MM.1S (cell line): Measurements from ENCODE around the gene MINK1.

Source experiments
- CTCF ChIP-seq: fragments of 300-600 bp; sonication (generic); IDR thresholded peaks from 2 replicates; pipeline ENCODE4 v1.5.1; 2016; ENCODE audit warnings: antibody characterized with exemption, low read length, mixed read lengths
- EZH2 ChIP-seq: fragments of 300-600 bp; sonication (generic); optimal IDR thresholded peaks from 2 replicates; pipeline ENCODE3; 2017; ENCODE audit warnings: low read depth, mild to moderate bottlenecking, antibody characterized with exemption, low read length, mixed read lengths

- TF ChIP-seq EZH2 = no peak
- peak; percentile 75 for TF ChIP-seq CTCF
Observed at GRCh38 chr17:4903051-4903818, 70.1 kb downstream of the MINK1 start, which contains the start of gene CHRNE.
